ENCODE measurements around the gene FKBP4. TPM values are rescaled to one million over a fixed set of nuclear protein-coding genes. Genes with fewer than 3 reads are reported as not detected.
A peak's percentile ranks its signal among the peaks of the same experiment; 100 is the strongest.

The FKBP4 gene
- total RNA-seq, 1 experiment from 2014 or later = 226 TPM

- BruUV-seq (replicated peaks) = no TSS peak
- Histone ChIP-seq H3K9me3 (ENCODE audit: insufficient read depth, low read depth) (no peaks in the 10 kb centered on the region), H3K4me3 (no peak overlapping the region), H3K27me3 (ENCODE audit: insufficient read depth, low read depth) (no peaks in the 10 kb centered on the region), H3K9me2 (ENCODE audit: insufficient read depth) (no peaks in the 10 kb centered on the region), H3K79me2 (ENCODE audit: low read depth) (no peaks in the 10 kb centered on the region), H2AFZ (no peak overlapping the region), H3F3A (ENCODE audit: insufficient read depth, low read depth) (peaks cover 2% of the 10 kb centered on the region; the same call in 1 of the 2 replicates), H4K20me1 (ENCODE audit: insufficient read depth) (no peaks in the 10 kb centered on the region), H3K27ac (no peak overlapping the region), H3K4me1 (replicated peaks; ENCODE audit: insufficient read depth) (no peaks in the 10 kb centered on the region), H3K36me3 (ENCODE audit: low read depth) (no peaks in the 10 kb centered on the region), H3K4me2 (no peak overlapping the region)
- ChIA-PET POLR2A (ENCODE audit: unreplicated experiment) (interaction anchor here (0.7 kb wide), 1 partner anchor 332 kb away, joined by 24 read pairs; no protein-coding TSS in a partner anchor), CTCF (interaction anchor here (0.7 to 1.5 kb wide), 5 partner anchors 11 to 425 kb away, joined by 3 to 4 read pairs (median 4); no protein-coding TSS in a partner anchor)
- DNase-seq = peak in 1 of 2 experiments; percentile 79
- intact Hi-C loops (cut with micrococcal nuclease; ENCODE audit: unreplicated experiment) = no loop called here
- TF ChIP-seq CTCF (conservative IDR thresholded peaks at IDR 0.05) (peak; percentile 80), EZH2 (IDR thresholded peaks at IDR 0.05; ENCODE audit: low read depth) (no peak)
Observed at GRCh38 chr12:2853626-2854025, 58.9 kb downstream of the FKBP4 start.

Other genes starting within 250 kb of the FKBP4 start
- gene ITFG2, start 17.7 kb downstream of the FKBP4 start, total RNA-seq (2021) = 33.3 and 41.3 TPM in 2 replicates
- gene NRIP2, start 40.1 kb downstream of the FKBP4 start, total RNA-seq (2021) = not detected in 2 replicates
- not detected in 2 replicates for gene TEX52, start 62.1 kb downstream of the FKBP4 start, total RNA-seq (2021)
- gene FOXM1, start 82.2 kb downstream of the FKBP4 start, total RNA-seq (2021) = 161 and 225 TPM in 2 replicates
- gene RHNO1, start 82.3 kb downstream of the FKBP4 start, total RNA-seq (2021) = 60.1 and 77.9 TPM in 2 replicates
- gene TULP3, start 95.9 kb downstream of the FKBP4 start, total RNA-seq (2021) = 39.0 and 54.6 TPM in 2 replicates
- gene TEAD4, start 164.4 kb downstream of the FKBP4 start, total RNA-seq (2021) = 47.7 and 56.0 TPM in 2 replicates

Data from PC-9 (cell line).